Measurements from ENCODE around the gene SPN.
"Not testable (repeated sequence)": the region's sequence is repeated elsewhere in the genome, so short reads cannot be mapped to it uniquely, and the experiment has no call there.

SPN gene

GRCh38 chr16:29662729-29663015 lies 375 bp upstream of the SPN start:
- no peak for TF ChIP-seq CTCF (IDR thresholded peaks at IDR 0.05; ENCODE audit: low read depth, low read length, missing control alignments)
- H3K27me3 ChIP-seq (replicated peaks), result no peaks in the 10 kb centered on the region
- no peak overlapping the region for H3K27ac ChIP-seq
- no peak for DNase-seq
- no peak overlapping the region for H3K4me3 ChIP-seq (ENCODE audit: low read depth, low read length)
- H3K36me3 ChIP-seq (replicated peaks), result no peaks in the 10 kb centered on the region
- in situ Hi-C loops (cut with HindIII; ENCODE audit: low pct_ligation_motif_present, low sequenced_read_pairs), result no loop called here

- H3K36me3 ChIP-seq (replicated peaks), result no peaks in the 10 kb centered on the region
- H3K4me3 ChIP-seq (ENCODE audit: low read depth, low read length), result no peak overlapping the region
- no peak for DNase-seq
- no peak for TF ChIP-seq CTCF (IDR thresholded peaks at IDR 0.05; ENCODE audit: low read depth, low read length, missing control alignments)
- in situ Hi-C loops (cut with HindIII; ENCODE audit: low pct_ligation_motif_present, low sequenced_read_pairs), result no loop called here
- no peaks in the 10 kb centered on the region for H3K27me3 ChIP-seq (replicated peaks)
- H3K27ac ChIP-seq, result no peak overlapping the region
These were observed 702 bp downstream of the SPN start for GRCh38 chr16:29663807-29664090.

GRCh38 chr16:29664091-29664921 lies 1.3 kb downstream of the SPN start:
- H3K4me3 ChIP-seq (ENCODE audit: low read depth, low read length), result no peak overlapping the region
- no peak overlapping the region for H3K27ac ChIP-seq
- H3K36me3 ChIP-seq (replicated peaks), result no peaks in the 10 kb centered on the region
- no peaks in the 10 kb centered on the region for H3K27me3 ChIP-seq (replicated peaks)
- TF ChIP-seq CTCF (IDR thresholded peaks at IDR 0.05; ENCODE audit: low read depth, low read length, missing control alignments), result no peak
- in situ Hi-C loops (cut with HindIII; ENCODE audit: low pct_ligation_motif_present, low sequenced_read_pairs), result no loop called here
- DNase-seq, result no peak

GRCh38 chr16:29665294-29666077 lies 2.4 kb downstream of the SPN start:
- in situ Hi-C loops (cut with HindIII; ENCODE audit: low pct_ligation_motif_present, low sequenced_read_pairs), result no loop called here
- H3K27ac ChIP-seq, result no peak overlapping the region
- no peak overlapping the region for H3K4me3 ChIP-seq (ENCODE audit: low read depth, low read length)
- H3K36me3 ChIP-seq (replicated peaks), result no peaks in the 10 kb centered on the region
- no peak for TF ChIP-seq CTCF (IDR thresholded peaks at IDR 0.05; ENCODE audit: low read depth, low read length, missing control alignments)
- DNase-seq, result no peak
- H3K27me3 ChIP-seq (replicated peaks), result no peaks in the 10 kb centered on the region

GRCh38 chr16:29667322-29667610 lies 4.2 kb downstream of the SPN start:
- in situ Hi-C loops (cut with HindIII; ENCODE audit: low pct_ligation_motif_present, low sequenced_read_pairs), result not testable (repeated sequence)

GRCh38 chr16:29667755-29668154 lies 4.7 kb downstream of the SPN start:
- in situ Hi-C loops (cut with HindIII; ENCODE audit: low pct_ligation_motif_present, low sequenced_read_pairs), result no loop called here

More at GRCh38 chr16:29667322-29667610, 4.2 kb downstream of the SPN start:
- not testable (repeated sequence) for H3K36me3 ChIP-seq (replicated peaks); DNase-seq; H3K27ac ChIP-seq; H3K4me3 ChIP-seq (ENCODE audit: low read depth, low read length); H3K27me3 ChIP-seq (replicated peaks)

More at GRCh38 chr16:29667755-29668154, 4.7 kb downstream of the SPN start:
- no peak overlapping the region for H3K27ac ChIP-seq
- no peak overlapping the region for H3K4me3 ChIP-seq (ENCODE audit: low read depth, low read length)
- H3K27me3 ChIP-seq (replicated peaks), result no peaks in the 10 kb centered on the region
- no peak for TF ChIP-seq CTCF (IDR thresholded peaks at IDR 0.05; ENCODE audit: low read depth, low read length, missing control alignments)
- no peaks in the 10 kb centered on the region for H3K36me3 ChIP-seq (replicated peaks)
- DNase-seq, result no peak

All from brain microvascular endothelial cell (primary cell).